Neural progenitor cell (in vitro differentiated cells): ENCODE measurements around the gene REXO5. TPM values are rescaled to one million over a fixed set of nuclear protein-coding genes. Genes with fewer than 3 reads are reported as not detected.

Experiments used
- DNase-seq: peaks from one replicate; pipeline ENCODE4 v3.0.0-alpha.2; 2016; ENCODE audit warnings: low spot score
- H2AFZ ChIP-seq: fragments of 200-600 bp; sonication (generic); replicated peaks from 2 replicates; pipeline ENCODE4 v1.6.1; 2016; ENCODE audit warnings: antibody characterized with exemption
- H3F3A ChIP-seq: fragments of 200-600 bp; sonication (generic); 2 replicates; pipeline ENCODE4 v1.6.1; 2016; ENCODE audit warnings: antibody characterized with exemption, low read depth
- H3K27ac ChIP-seq: fragments of 200-600 bp; sonication (generic); 2 replicates; pipeline ENCODE4 v1.5.1; 2016; ENCODE audit warnings: mild to moderate bottlenecking
- H3K27me3 ChIP-seq: fragments of 200-600 bp; sonication (generic); 2 replicates; pipeline ENCODE4 v1.6.1; 2016; ENCODE audit warnings: mild to moderate bottlenecking, moderate library complexity
- H3K36me3 ChIP-seq: fragments of 200-600 bp; sonication (generic); 2 replicates; pipeline ENCODE4 v1.5.1; 2016
- H3K4me1 ChIP-seq: fragments of 200-600 bp; sonication (generic); 2 replicates; pipeline ENCODE4 v1.6.1; 2016; ENCODE audit warnings: mixed run types
- H3K4me2 ChIP-seq: fragments of 200-600 bp; sonication (generic); 2 replicates; pipeline ENCODE4 v1.6.1; 2016
- H3K4me3 ChIP-seq: fragments of 200-600 bp; sonication (generic); 2 replicates; pipeline ENCODE4 v1.5.1; 2016
- H3K79me2 ChIP-seq: fragments of 200-600 bp; sonication (generic); 2 replicates; pipeline ENCODE4 v1.6.1; 2016; ENCODE audit warnings: low read depth
- H3K9ac ChIP-seq: fragments of 200-600 bp; sonication (generic); 2 replicates; pipeline ENCODE4 v1.6.1; 2016
- H3K9me3 ChIP-seq: fragments of 200-600 bp; sonication (generic); 2 replicates; pipeline ENCODE4 v1.5.1; 2016; ENCODE audit warnings: low read depth
- H4K20me1 ChIP-seq: fragments of 200-600 bp; sonication (generic); 2 replicates; pipeline ENCODE4 v1.6.1; 2016; ENCODE audit warnings: low read depth
- H3K27ac Mint-ChIP-seq: 3 replicates; pipeline ENCODE4 v1.8.0; 2021; ENCODE audit warnings: mixed read lengths
- H3K27me3 Mint-ChIP-seq: 2 replicates; pipeline ENCODE4 v1.8.0; 2022; ENCODE audit warnings: low read depth, mild to moderate bottlenecking, inconsistent platforms, moderate library complexity, mixed read lengths; ENCODE audit not compliant: insufficient read depth
- H3K36me3 Mint-ChIP-seq: 3 replicates; pipeline ENCODE4 v1.8.0; 2021; ENCODE audit warnings: mixed read lengths
- H3K4me1 Mint-ChIP-seq: 3 replicates; pipeline ENCODE4 v1.8.0; 2021; ENCODE audit warnings: mixed read lengths
- H3K4me3 Mint-ChIP-seq: 3 replicates; pipeline ENCODE4 v1.8.0; 2021; ENCODE audit warnings: mild to moderate bottlenecking, moderate library complexity, mixed read lengths
- H3K9me3 Mint-ChIP-seq: 3 replicates; pipeline ENCODE4 v1.8.0; 2020; ENCODE audit warnings: mixed read lengths
- EZH2 ChIP-seq: fragments of 200-600 bp; sonication (generic); IDR thresholded peaks from 2 replicates; pipeline ENCODE4 v1.6.1; 2017; ENCODE audit warnings: antibody characterized with exemption, mild to moderate bottlenecking, moderate library complexity
- EZH2phosphoT487 ChIP-seq: fragments of 200-600 bp; sonication (generic); IDR thresholded peaks from 2 replicates; pipeline ENCODE4 v1.6.1; 2017; ENCODE audit warnings: antibody characterized with exemption
- total RNA-seq: library from RNA; depleted of rRNA; stranded (reverse); fragments of >200 nt; gene quantifications from 2 replicates; pipeline ENCODE4 v1.2.3, GENCODE V29; 2015; ENCODE audit warnings: low replicate concordance
- TF ChIP-seq, protein P1 (sequence below): fragments of 200-600 bp; sonication (generic); IDR thresholded peaks from 2 replicates; pipeline ENCODE4 v1.5.1; 2017; ENCODE audit warnings: antibody characterized with exemption, mild to moderate bottlenecking

The REXO5 gene
- total RNA-seq, 1 donor from 2014 or later = 13.1 TPM

- peaks cover 9% of the 10 kb centered on the region for H3K4me1 ChIP-seq
- peak overlapping the region; percentile 98 for H3K4me3 Mint-ChIP-seq
- no peak overlapping the region for H3K27ac ChIP-seq
- no peaks in the 10 kb centered on the region for H4K20me1 ChIP-seq
- no peak for DNase-seq
- H3K27me3 ChIP-seq = no peaks in the 10 kb centered on the region
- H3K4me2 ChIP-seq = peak overlapping the region; percentile 89
- no peak overlapping the region for H2AFZ ChIP-seq
- no peaks in the 10 kb centered on the region for H3K9me3 Mint-ChIP-seq
- H3K27me3 Mint-ChIP-seq = no peaks in the 10 kb centered on the region
- H3K27ac Mint-ChIP-seq = no peak overlapping the region
- H3K9me3 ChIP-seq = no peaks in the 10 kb centered on the region
- peaks cover 6% of the 10 kb centered on the region for H3K36me3 Mint-ChIP-seq
- peak overlapping the region; percentile 78 for H3K4me3 ChIP-seq
- H3K79me2 ChIP-seq = peaks cover 18% of the 10 kb centered on the region
- peaks cover 7% of the 10 kb centered on the region for H3K4me1 Mint-ChIP-seq
- no peak overlapping the region for H3K9ac ChIP-seq
- peaks cover 14% of the 10 kb centered on the region for H3F3A ChIP-seq
- no peaks in the 10 kb centered on the region for H3K36me3 ChIP-seq
- TF ChIP-seq EZH2phosphoT487 = no peak
- TF ChIP-seq EZH2 = no peak
- TF ChIP-seq, protein P1, sequence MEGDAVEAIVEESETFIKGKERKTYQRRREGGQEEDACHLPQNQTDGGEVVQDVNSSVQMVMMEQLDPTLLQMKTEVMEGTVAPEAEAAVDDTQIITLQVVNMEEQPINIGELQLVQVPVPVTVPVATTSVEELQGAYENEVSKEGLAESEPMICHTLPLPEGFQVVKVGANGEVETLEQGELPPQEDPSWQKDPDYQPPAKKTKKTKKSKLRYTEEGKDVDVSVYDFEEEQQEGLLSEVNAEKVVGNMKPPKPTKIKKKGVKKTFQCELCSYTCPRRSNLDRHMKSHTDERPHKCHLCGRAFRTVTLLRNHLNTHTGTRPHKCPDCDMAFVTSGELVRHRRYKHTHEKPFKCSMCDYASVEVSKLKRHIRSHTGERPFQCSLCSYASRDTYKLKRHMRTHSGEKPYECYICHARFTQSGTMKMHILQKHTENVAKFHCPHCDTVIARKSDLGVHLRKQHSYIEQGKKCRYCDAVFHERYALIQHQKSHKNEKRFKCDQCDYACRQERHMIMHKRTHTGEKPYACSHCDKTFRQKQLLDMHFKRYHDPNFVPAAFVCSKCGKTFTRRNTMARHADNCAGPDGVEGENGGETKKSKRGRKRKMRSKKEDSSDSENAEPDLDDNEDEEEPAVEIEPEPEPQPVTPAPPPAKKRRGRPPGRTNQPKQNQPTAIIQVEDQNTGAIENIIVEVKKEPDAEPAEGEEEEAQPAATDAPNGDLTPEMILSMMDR = no peak
These were observed 1.5 kb downstream of the REXO5 start for GRCh38 chr16:20807862-20808261.

DNA sequence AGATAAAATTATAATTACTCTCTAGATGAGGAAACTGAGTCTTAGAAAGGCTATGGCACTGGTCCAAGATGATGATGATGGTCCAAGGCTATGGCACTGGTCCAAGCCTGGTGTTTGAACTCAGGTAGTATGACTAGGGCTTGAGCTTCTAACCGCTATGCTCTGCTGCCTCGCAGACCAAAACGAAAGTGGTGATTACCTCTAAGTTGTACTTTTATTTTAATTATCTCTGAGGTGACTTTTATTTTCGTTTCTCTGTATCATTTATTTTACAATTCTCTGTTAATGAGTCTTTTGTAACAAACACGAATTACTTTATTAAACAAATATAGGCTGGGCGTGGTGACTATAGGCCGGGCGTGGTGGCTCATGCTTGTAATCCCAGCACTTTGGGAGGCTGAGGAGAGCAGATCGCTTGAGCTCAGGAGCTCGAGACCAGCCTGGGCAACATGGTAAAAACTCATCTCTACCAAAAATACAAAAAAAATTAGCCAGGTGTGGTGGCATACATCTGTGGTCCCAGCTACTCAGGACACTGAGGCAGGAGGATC is 5.6 kb downstream of the REXO5 start:
- Histone ChIP-seq H3F3A (peaks cover 8% of the 10 kb centered on the region), H3K4me3 (no peak overlapping the region), H3K79me2 (peaks cover 7% of the 10 kb centered on the region), H3K9ac (no peak overlapping the region), H3K27me3 (no peaks in the 10 kb centered on the region), H3K27ac (no peak overlapping the region), H3K36me3 (peaks cover 7% of the 10 kb centered on the region), H3K4me2 (no peak overlapping the region), H2AFZ (no peak overlapping the region), H4K20me1 (no peaks in the 10 kb centered on the region), H3K9me3 (no peaks in the 10 kb centered on the region), H3K4me1 (peaks cover 5% of the 10 kb centered on the region)
- H3K36me3 Mint-ChIP-seq = peaks cover 16% of the 10 kb centered on the region
- H3K27ac Mint-ChIP-seq = no peak overlapping the region
- TF ChIP-seq EZH2phosphoT487 = no peak
- TF ChIP-seq EZH2 = no peak
- TF ChIP-seq, protein P1 = no peak
- no peaks in the 10 kb centered on the region for H3K9me3 Mint-ChIP-seq
- no peak for DNase-seq
- peaks cover 3% of the 10 kb centered on the region for H3K4me1 Mint-ChIP-seq
- H3K4me3 Mint-ChIP-seq = no peak overlapping the region
- no peaks in the 10 kb centered on the region for H3K27me3 Mint-ChIP-seq

- Histone ChIP-seq H3K9me3 (no peaks in the 10 kb centered on the region), H2AFZ (no peak overlapping the region)
- TF ChIP-seq EZH2phosphoT487 (no peak), EZH2 (no peak)
- TF ChIP-seq, protein P1 = no peak
These were observed 6.2 kb downstream of the REXO5 start for GRCh38 chr16:20812510-20812909.

More at GRCh38 chr16:20812510-20812909, 6.2 kb downstream of the REXO5 start:
- peaks cover 16% of the 10 kb centered on the region for H3K36me3 Mint-ChIP-seq
- H3K27ac Mint-ChIP-seq = no peak overlapping the region
- Histone ChIP-seq H3F3A (peaks cover 2% of the 10 kb centered on the region), H3K27ac (no peak overlapping the region), H3K9ac (no peak overlapping the region), H3K4me1 (peaks cover 3% of the 10 kb centered on the region), H3K79me2 (peaks cover 4% of the 10 kb centered on the region), H4K20me1 (no peaks in the 10 kb centered on the region), H3K36me3 (peaks cover 7% of the 10 kb centered on the region), H3K4me3 (no peak overlapping the region), H3K4me2 (no peak overlapping the region), H3K27me3 (no peaks in the 10 kb centered on the region)
- no peaks in the 10 kb centered on the region for H3K9me3 Mint-ChIP-seq
- H3K4me3 Mint-ChIP-seq = no peak overlapping the region
- peaks cover 3% of the 10 kb centered on the region for H3K4me1 Mint-ChIP-seq
- H3K27me3 Mint-ChIP-seq = no peaks in the 10 kb centered on the region
- no peak for DNase-seq
